NCI-H524 (cell line): ENCODE measurements around the gene RFX2.
"Not testable (repeated sequence)": the region's sequence is repeated elsewhere in the genome, so short reads cannot be mapped to it uniquely, and the experiment has no call there.

Experiments used
- DNase-seq, 2 experiments: peaks; one replicate each; lab custom pipeline; 2025; lab: John Stamatoyannopoulos, UW

Gene RFX2

DNA sequence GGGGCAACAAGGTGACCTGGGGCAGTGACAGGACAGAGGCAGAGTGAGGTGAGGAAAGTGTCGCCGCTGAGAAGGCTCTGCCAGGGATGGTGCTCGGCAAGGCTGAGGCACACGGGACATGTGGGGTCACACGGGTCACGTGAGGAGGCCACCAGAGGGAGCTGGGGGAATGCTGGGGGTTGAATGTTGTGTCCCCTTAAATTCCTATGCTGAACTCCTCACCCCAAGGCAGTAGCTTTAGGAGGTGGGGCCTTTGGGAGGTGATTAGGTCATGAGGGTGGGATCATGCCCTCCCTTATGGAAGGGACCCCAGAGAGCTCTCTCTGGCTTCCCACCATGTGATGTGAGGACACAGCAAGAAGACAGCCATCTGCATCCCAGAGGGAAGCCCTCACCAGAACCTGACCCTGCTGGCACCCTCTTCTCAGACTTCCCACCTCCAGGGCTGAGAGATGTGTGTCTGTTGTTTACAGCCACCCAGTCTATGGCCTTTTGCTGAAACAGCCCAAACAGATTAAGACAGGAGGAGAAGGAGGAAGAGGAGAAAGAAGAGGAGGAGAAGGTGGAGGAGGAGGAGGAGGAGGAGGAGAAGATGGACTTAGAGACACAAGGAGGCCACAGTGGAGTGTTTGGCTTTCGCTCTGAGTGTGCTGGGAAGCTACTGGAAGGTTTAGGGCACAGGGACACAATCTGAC lies 35.4 kb downstream of the RFX2 start:
- DNase-seq: no peak

DNA sequence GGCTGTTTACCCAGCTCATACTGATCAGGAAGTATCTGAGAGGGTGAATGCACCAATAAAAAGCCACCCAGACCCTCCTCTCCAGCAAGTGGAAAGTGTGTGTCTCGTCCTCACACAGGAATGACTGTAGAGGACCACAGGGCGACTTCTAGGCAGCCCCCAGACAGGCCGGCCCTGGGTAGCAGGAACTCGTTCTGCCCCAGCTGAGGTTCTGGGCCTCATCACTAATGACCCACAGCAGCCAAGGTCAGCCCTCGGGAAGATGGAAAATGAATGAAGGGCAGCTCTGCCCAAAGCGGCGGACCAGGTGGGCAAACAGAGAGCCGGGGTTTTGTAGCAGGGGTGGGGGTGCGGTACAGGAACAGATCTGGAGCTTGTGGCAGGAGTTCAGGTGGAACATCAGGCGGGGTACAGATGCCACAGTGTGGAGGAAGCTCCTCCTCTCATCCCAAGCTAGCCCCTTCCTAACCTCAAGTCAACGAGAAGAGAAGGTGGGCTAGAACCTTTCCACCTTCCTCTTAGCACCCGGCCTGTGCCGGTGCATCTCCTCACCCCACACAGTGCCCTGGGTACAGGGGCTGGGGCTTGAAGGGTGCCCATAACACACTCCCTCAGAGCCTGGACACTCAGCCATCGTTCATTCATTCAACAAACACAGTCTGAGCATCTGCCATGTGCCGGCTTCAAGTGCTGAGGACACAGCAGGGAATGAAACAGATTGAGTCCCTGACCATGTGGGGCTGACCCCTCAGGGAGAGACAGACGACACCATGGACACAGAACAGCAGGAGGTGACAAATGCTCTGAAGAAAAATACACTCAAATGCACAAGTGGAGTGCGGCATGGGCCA lies 36.2 kb downstream of the RFX2 start:
- DNase-seq: no peak

DNA sequence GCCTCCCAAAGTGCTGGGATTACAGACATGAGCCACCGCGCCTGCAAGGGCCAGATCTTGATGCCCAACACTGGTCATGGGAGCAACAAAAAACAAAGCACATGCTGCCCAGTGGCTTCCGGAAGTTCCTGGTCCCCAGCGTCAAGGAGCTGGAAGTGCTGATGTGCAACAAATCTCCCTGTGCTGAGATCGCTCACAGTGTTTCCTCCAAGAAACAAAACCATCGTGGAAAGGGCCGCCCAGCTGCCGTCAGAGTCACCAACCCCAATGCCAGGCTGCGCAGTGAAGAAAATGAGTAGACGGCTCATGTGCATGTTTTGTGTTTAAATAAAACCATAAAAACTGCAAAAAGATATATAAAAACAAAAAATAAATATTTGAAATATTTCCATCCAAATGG lies 37.1 kb downstream of the RFX2 start:
- not testable (repeated sequence) for DNase-seq

DNA sequence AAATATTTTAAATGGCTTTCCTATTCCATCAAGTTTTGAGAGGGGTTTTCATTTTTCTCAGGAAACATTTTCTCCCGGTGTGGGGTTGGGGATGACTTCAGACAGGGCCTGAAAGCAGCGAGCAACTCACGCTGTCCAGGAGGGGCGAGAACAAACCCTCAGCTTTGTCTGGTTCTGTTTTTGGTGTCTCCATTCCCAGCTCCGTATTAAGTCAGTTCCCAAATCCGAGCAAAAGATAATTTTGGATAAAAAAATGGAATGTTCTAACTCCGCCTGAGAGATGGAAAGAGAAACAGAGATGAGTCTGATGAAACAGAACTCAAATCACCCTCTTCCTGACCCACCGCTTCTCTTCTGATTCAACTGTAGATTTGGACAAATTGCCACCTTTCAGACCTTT lies 38.4 kb downstream of the RFX2 start:
- no peak for DNase-seq

DNA sequence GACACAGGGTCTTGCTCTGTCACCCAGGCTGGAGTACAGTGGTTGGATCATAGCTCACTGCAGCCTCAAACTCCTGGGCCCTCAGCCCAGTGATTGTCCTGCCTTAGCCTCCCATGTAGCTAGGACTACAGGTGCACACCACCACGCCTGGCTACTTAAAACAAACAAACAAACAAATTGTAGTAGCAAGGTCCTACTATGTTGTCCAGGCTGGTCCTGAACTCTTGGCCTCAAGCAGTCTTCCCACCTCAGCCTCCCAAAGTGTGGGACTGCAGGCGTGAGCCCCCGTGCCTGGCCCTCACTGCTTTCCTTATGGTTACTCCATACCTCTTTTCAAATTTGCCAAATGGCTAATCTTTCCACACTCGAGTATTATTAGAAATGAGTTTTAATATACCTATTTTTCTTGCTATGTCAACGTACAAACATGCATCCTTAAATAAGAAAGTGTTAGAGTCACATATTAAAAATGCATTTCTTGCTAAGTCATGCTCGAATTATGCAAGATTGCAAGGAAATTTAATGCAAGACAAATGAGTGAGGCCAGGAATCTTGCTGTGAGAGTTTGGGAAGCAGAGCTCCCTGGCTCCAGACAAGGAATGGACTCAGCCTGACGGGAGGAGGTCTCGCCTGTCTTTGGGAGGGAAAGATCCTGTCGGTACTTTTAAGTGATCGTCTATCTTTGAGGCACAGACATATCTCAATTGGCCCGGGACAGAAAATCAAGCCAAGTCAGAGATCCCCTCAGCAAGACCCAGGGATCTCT lies 39.4 kb downstream of the RFX2 start:
- no peak for DNase-seq

DNA sequence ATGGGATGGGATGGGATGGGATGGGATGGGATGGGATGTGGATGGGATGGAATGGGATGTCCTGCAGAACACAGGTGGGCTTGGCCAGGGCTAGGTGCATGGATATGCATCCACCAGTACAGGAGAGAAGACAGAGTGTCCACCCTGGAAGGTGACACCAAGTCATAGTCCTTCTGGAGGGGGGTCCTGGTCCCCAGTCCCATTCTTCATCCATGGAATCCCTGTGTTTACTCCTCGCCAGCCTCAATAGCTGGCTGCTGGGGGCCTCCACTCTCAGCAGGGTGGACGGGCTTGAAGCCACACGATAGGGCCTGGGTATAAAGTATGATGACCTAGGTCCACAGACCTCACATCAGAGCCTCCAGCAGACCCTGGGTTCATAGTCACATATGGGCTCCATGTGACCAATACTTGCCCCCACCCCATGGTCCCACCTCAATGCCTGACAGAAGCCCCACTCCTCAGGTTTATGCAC lies 40.1 kb downstream of the RFX2 start:
- DNase-seq: no peak

DNA sequence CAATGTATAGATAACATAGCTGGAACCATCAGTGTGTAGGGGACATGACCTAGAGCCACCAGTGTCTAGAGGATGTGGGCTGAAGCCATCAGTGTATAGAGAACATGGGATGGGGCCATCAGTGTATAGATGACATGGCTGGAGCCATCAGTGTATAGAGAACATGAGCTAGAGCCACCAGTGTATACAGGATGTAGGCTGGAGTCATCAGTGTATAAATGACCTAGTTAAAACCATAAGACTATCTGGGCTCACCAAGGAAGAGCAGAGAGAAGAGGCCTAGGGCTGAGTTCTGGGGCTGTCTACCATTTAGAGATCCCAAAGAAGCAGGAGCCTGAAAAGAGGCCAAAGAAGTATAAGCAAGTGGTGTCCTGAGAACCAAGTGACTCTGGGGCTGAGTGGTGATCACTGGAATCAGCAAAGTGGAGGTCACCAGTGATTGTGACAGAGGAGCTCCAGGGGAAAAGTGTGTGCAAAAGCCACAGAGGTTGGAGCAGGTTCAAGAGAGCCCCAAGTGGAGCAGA lies 41.0 kb downstream of the RFX2 start:
- no peak for DNase-seq

DNA sequence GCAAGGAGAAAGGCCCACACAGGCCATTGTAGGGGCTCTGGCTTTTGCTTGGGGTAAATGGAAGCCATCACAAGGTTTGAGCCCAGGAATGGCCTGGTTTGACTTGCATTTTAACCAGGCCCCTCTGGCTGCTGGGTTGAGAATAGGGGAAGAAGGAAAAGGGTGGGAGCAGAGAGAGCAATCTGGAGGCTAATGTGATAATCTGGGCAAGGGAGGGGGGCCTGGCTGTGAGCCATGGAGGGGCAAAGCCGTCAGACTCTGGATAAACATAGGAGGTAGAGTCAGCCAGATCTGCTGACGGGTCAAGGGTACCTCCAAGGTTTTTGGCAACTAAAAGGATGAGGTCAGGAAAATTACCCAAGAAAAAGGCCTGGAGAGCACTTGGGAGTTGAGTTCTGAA lies 41.6 kb downstream of the RFX2 start:
- peak in 1 of 2 experiments; percentile 14 for DNase-seq

DNA sequence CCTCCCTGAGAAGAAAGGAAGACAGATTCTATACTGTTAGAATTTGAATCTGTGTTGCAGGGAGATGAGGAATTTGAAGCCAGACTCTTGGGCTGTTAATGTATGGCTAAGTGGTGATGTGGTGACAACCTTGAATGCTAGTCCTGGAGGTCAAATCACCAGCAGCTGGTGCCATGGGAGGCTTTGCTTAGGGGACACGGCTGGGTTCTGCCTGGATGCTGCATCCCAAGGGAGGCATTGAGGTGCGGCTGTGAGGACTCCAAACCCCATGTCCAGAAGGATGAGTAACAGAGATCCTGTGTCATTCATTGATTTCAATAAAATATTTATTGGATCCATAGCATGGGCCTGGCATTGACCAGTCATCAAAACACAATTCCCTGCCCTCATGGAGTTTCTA lies 42.3 kb downstream of the RFX2 start:
- DNase-seq: no peak

DNA sequence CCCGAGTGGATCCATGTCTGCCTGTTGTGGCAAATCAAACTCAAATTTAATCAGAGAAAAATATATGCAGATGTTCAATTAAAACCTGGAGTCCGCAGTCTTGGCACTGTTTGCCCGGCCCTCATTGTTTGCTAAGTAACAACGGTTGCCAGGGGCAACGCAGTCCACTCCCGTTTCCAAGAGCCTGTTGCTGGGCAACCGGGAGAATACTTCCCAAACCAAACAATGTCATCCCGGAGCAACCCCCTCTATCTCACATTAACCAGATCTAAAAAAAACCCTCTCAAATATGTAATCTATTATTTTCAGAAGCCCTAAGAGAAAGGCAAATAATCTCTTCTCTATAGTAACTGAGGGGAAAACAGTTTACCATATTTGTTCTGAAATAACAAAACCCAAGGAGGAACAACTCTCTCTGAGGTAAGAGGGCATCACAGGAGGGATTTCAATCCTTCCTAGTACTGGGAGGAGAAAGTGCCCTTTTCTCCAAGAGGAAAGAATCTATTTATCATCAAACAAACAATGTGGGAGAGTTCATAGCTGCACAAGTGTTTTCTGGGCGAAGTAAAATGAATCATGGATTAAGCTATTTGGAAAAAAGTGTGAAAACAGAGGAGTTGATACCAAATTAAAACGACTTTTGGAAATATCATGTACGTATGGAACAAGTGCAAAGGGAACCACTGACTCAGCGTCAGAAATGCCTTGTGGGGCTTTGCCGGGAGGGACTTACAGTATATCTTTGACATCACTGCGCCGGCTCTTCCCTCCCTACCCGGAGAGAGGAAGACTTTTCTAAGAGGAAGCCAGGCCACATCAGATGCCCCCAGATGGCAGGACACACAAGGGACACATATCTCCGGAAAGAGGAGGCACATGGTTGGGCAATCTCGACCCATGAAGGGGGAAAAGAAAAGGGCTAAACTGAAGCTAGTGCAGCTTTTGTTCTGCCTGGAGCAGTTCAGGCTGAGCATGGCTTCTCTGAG lies 43.3 kb downstream of the RFX2 start:
- peak; percentile 87 to 91 for DNase-seq

DNA sequence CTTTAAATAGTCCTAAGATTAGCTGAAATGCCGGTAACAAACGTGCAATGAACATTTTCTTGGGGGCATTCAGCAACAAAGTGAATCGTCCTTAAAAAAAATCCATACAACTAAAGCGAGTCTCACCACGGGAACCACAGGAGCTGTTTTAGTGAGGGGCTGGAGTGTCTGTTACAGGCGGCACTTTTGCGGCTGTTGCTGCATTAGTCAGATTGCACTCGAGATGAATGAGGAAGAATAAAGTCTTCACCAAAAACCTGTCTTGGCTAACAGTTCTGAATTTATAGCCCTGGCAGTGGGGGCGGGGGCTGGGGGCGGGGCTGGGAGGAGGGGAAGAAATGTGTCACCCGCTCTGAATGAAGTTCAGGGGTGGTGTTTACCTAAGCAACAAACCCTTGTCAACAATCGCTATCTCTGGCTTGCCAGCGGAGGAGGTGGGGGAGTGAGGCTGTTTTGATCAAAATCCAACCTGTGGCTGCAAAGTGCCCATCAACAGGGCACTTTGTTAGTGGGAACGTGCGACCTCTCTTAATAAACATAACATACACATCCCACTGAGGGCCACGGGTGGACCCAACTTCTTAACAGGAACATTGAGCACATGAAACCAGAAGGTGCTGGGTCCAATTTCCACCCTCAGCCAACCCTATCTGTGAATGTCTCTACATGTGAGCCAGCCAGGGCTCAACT lies 44.5 kb downstream of the RFX2 start:
- DNase-seq: no peak

DNA sequence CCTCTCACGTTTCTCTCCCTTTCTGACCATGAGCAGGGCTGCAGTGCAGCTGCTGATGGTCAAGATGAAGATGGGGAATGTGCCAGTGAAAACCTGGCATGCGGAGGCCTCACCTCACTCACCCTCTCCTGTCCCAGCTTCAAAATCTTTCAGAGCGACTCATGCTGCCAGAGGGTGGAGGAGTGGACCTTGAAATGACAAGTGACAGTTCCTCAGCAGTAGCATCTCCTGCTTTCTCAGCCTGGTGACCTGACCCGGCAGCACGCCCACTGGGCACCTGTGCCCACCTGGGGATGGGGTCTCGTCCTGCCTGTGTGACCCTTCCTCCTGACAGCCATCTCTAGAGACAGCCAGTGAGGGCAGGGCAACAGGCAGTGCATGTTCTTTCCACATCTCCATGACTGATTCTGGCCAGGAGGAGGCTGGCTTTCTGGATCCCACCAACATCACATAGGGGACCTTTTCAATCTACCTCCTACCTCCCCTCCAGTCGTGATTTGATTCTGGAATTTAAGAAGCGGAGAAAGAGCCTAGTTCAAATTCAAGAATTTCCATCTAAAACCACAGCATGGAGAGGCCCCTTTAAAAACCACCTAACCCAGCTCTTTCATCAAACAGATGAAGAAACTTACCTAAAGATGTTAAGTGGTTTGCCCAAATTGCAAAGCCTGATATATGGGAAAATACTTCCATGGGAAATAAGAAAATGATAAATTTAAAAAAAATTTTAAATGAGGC lies 45.8 kb downstream of the RFX2 start:
- DNase-seq: no peak

DNA sequence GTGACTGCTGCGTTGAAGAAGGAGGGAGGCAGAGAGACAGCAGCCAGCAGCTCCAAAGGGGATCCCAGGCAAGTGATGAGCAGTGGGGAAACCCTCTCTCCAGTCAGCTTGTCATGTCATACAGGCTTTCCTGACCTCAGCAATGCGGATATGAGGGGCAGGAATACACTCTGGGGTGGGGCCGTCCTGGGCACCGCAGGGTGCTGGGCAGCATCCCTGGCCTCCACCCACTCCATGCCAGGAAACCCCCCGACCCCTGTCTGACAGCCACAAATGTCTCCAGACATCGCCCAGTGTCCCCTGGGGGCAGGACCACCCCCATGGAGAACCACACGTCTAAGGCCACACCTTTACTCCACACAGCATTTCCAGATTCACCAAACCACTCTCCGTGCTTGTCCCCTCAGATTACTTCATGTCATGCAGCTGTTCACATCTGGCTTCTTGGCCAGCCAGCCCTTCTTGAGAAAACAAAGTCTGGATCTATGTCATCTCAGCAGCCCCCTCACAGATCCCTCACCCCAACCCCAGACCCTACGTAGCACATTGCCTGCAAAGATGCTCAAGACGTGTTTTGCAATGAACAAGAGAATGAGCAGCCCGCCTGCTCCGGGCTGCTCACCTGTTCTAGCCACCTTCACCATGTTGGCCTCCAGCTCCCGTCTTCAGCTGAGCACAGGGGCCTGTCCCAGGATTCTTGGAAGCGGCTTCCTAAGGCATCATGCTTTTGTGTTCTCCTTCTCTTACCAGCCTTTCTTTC lies 46.5 kb downstream of the RFX2 start:
- no peak for DNase-seq

DNA sequence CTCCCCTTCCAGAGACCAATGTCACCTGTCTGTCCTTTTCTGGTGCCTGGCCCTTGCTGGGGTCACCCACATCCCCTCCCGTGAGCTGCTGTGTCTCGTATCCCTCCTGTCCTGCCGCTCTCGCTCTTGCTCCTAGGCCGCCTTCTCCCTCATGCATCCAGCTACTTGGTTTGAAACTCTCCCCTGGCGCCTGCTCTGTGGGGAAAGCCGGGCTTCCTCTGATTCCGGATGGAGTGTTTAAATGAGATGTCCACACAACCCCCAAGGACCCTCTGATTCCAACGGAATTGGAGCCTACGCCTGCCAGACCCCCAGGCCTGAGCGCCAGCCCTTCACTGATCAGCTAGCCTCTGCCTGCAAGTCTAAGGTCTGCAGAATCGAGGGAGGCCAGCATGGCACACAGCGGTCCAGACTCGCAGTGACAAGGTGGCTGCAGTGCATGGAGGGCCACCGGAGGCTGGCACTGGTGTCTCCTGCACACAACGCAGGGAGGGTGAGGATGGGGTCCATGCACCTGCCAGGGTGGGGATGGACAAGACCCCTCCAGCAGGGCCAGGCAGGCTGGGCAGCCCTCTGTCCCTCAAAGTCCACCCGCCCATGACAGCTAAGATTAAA lies 47.2 kb downstream of the RFX2 start:
- DNase-seq: no peak

DNA sequence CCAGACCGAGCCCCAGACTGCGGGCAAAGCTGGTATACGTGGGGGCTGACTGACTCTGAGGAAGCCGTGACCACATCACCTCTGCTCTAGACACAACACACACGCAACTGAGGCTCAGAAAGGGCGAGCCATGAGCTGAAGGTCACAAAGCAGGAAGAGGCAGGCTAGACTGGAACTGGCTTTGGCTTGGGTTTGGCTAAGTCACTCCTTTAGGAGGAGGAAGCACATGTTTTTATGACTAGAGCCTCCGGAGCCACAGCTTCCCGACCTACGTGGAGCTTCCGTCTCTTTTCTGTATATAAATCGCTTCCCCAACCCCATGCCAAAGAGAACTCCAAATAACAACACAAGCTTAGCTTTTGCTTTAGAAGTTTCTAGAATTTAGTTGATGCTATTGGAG lies 48.0 kb downstream of the RFX2 start:
- no peak for DNase-seq

DNA sequence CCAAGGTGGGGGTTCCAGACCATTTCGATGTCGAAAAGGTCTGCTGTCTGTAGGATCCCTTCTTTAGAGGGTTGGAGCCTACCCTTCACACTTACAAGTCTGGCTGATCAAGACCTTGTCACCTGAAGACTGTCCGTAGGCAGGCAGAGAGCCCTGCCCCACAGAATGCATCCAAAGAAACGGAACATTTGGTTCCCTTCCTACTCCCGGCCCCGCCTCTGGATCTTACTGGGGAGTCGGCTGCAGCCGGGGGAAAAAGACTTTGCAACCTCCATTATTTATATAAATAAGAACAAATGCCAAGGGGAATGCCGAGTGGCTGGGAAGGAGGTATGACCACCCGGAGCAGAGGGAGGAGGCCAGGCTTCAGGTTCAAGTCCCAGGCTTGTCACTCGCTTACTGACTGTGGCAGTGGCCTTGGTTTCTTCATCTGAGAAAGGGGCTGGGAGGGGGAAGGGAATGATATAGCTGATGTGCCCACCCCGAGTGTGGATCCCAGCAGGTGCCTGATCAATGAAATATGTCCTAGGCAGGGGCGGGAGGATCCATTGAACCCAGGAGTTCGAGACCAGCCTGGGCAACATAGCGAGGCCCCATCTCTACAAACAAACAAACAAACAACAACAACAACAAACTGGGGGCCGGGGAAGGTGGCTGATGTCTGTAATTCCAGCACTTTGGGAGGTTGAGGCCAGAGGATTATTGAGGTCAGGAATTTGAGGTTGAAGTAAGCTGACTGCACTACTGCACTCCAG lies 48.7 kb downstream of the RFX2 start:
- DNase-seq: no peak

DNA sequence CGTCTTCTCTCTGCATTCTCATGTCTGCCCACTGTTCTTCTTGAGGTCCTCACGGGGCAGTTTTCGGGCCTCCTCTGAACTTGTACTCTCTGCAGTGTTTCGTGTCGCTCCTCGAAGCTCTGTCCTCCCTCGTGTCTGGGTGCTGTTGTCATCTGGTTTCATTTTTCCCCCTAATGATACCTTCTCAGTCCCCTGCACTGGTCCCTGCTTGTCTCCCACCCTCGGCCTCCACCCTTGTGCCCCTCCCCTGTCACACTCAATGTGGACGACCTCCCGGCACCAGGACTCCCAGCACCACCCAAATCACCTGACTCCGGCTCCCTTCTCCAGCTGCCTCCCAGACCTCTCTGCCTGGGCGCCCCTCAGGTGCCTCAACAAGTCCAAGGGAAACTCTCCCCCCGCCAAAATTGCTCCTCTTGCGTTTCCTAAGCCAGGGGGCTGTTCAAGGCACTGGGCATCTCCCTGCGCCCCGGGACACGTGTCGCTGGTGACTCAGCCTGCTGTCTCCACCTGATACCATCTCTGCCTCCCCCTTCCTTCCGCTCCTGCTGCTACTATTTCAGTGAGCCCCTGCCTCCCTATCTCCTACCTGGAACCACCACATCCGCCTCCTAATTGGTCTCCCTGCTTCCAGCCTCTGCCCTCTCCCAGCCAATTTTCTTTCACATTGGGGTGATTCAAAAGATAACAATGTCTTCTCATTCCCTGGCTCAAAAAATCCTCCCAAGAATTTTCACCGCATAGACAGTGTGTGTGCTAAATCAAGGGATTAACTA lies 49.5 kb downstream of the RFX2 start:
- no peak for DNase-seq
